ENCODE data around the gene RBPJL. TPM values are rescaled to one million over a fixed set of nuclear protein-coding genes. Genes with fewer than 3 reads are reported as not detected.

Gene RBPJL
- total and polyA plus RNA-seq, 2 of the 13 experiments (the other 11 are each of a cell fraction or from before 2014, with no cell fraction given) = not detected

DNA sequence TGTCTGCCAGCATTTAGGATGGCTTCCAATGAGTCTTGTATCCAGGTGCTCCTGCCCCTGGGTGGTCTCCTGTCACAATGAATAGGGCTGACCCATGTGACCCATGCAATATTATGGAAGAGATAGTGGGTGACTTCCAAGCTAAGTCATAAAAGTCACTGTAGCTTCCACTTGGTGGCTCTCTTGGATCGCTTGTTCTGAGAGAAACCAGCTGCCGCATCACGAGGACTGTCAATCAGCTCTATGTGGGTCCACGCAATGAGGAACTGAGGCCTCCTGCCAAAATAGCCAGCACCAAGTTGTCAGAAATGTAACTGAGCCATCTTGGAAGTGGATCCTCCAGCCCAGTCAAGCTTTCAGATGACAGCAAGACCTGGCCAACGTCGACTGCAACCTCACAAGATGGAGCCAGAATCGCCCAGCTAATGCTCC lies 16.3 kb downstream of the RBPJL start (continued):
- TF ChIP-seq, protein P1, sequence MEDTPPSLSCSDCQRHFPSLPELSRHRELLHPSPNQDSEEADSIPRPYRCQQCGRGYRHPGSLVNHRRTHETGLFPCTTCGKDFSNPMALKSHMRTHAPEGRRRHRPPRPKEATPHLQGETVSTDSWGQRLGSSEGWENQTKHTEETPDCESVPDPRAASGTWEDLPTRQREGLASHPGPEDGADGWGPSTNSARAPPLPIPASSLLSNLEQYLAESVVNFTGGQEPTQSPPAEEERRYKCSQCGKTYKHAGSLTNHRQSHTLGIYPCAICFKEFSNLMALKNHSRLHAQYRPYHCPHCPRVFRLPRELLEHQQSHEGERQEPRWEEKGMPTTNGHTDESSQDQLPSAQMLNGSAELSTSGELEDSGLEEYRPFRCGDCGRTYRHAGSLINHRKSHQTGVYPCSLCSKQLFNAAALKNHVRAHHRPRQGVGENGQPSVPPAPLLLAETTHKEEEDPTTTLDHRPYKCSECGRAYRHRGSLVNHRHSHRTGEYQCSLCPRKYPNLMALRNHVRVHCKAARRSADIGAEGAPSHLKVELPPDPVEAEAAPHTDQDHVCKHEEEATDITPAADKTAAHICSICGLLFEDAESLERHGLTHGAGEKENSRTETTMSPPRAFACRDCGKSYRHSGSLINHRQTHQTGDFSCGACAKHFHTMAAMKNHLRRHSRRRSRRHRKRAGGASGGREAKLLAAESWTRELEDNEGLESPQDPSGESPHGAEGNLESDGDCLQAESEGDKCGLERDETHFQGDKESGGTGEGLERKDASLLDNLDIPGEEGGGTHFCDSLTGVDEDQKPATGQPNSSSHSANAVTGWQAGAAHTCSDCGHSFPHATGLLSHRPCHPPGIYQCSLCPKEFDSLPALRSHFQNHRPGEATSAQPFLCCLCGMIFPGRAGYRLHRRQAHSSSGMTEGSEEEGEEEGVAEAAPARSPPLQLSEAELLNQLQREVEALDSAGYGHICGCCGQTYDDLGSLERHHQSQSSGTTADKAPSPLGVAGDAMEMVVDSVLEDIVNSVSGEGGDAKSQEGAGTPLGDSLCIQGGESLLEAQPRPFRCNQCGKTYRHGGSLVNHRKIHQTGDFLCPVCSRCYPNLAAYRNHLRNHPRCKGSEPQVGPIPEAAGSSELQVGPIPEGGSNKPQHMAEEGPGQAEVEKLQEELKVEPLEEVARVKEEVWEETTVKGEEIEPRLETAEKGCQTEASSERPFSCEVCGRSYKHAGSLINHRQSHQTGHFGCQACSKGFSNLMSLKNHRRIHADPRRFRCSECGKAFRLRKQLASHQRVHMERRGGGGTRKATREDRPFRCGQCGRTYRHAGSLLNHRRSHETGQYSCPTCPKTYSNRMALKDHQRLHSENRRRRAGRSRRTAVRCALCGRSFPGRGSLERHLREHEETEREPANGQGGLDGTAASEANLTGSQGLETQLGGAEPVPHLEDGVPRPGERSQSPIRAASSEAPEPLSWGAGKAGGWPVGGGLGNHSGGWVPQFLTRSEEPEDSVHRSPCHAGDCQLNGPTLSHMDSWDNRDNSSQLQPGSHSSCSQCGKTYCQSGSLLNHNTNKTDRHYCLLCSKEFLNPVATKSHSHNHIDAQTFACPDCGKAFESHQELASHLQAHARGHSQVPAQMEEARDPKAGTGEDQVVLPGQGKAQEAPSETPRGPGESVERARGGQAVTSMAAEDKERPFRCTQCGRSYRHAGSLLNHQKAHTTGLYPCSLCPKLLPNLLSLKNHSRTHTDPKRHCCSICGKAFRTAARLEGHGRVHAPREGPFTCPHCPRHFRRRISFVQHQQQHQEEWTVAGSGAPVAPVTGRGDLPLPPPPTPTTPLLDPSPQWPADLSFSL (CRISPR knock-in tag; IDR thresholded peaks at IDR 0.05) = no peak
- TF ChIP-seq YEATS2 (CRISPR knock-in tag; IDR thresholded peaks at IDR 0.05; ENCODE audit: borderline replicate concordance) = peak; percentile 49; the same call in 1 of the 2 replicates
- TF ChIP-seq MEIS1 (CRISPR knock-in tag; IDR thresholded peaks at IDR 0.05; ENCODE audit: borderline replicate concordance) = peak; percentile 97; the same call in 1 of the 2 replicates
- TF ChIP-seq ZNF12 (CRISPR knock-in tag; IDR thresholded peaks at IDR 0.05) = no peak
- no peak for TF ChIP-seq SRY (CRISPR knock-in tag; IDR thresholded peaks at IDR 0.05)
- no peak for TF ChIP-seq ZBTB43 (CRISPR knock-in tag; conservative IDR thresholded peaks at IDR 0.05)
- TF ChIP-seq SP1 (IDR thresholded peaks at IDR 0.05) = no peak
- 0 out of 2 replicates have a peak, but pooled peaks have one; percentile 20 for TF ChIP-seq SP1 (CRISPR knock-in tag; IDR thresholded peaks at IDR 0.05)
- no peak for TF ChIP-seq ZNF552 (CRISPR knock-in tag; IDR thresholded peaks at IDR 0.05; ENCODE audit: borderline replicate concordance)
- TF ChIP-seq ASH2L (IDR thresholded peaks at IDR 0.05; ENCODE audit: insufficient read length, low read depth, low read length) = peak; percentile 48
- peak; percentile 54; the same call in 1 of the 2 replicates for TF ChIP-seq MYNN (CRISPR knock-in tag; IDR thresholded peaks at IDR 0.05; ENCODE audit: low read depth)
- TF ChIP-seq KDM1A (CRISPR knock-in tag; IDR thresholded peaks at IDR 0.05) = no peak
- TF ChIP-seq ARNTL (CRISPR knock-in tag; IDR thresholded peaks at IDR 0.05) = 0 out of 2 replicates have a peak, but pooled peaks have one; percentile 48
- TF ChIP-seq NFKBIZ (CRISPR knock-in tag; IDR thresholded peaks at IDR 0.05) = 0 out of 2 replicates have a peak, but pooled peaks have one; percentile 53
- TF ChIP-seq SALL1 (CRISPR knock-in tag; IDR thresholded peaks at IDR 0.05) = peak; percentile 66
- TF ChIP-seq HMGXB4 (CRISPR knock-in tag; IDR thresholded peaks at IDR 0.05; ENCODE audit: borderline replicate concordance in 1 of 2, low read depth in 1 of 2) = peak; percentile 67 to 88
- no peak for TF ChIP-seq KAT7 (CRISPR knock-in tag; IDR thresholded peaks at IDR 0.05; ENCODE audit: borderline replicate concordance)
- TF ChIP-seq HOXA9 (CRISPR knock-in tag; IDR thresholded peaks at IDR 0.05; ENCODE audit: borderline replicate concordance) = no peak
- no peak for TF ChIP-seq SCMH1 (CRISPR knock-in tag; IDR thresholded peaks at IDR 0.05; ENCODE audit: borderline replicate concordance)
- no peak; the same call in 1 of the 2 replicates for TF ChIP-seq ISL2 (CRISPR knock-in tag; IDR thresholded peaks at IDR 0.05)

All from HepG2 (cell line).